NCI-H146 treated with DMSO at 0.1 percent for 48 hours (cell line): ENCODE results near the gene URB1.
"Not testable (repeated sequence)": the region's sequence is repeated elsewhere in the genome, so short reads cannot be mapped to it uniquely, and the experiment has no call there.

ENCODE experiments used
- DNase-seq: peaks from one replicate; lab custom pipeline; 2025; ENCODE audit not compliant: unreplicated experiment; lab: John Stamatoyannopoulos, UW

Gene URB1

GRCh38 chr21:32411350-32412161 is 18.7 kb upstream of the URB1 start:
- no peak for DNase-seq

GRCh38 chr21:32410916-32411315 is 18.1 kb upstream of the URB1 start:
- DNase-seq = no peak

GRCh38 chr21:32410291-32410690 is 17.5 kb upstream of the URB1 start:
- no peak for DNase-seq

- DNase-seq = no peak
These were observed 13.6 kb upstream of the URB1 start for GRCh38 chr21:32406405-32406804.

- peak; percentile 9 for DNase-seq
These were observed 10.5 kb upstream of the URB1 start for GRCh38 chr21:32403201-32403777.

- no peak for DNase-seq
These were observed 827 bp upstream of the URB1 start for GRCh38 chr21:32393677-32394001.

- no peak for DNase-seq
These were observed 423 bp downstream of the URB1 start for GRCh38 chr21:32392299-32392879.

GRCh38 chr21:32391755-32392154 is 1.1 kb downstream of the URB1 start:
- no peak for DNase-seq

GRCh38 chr21:32390537-32391224 is 2.1 kb downstream of the URB1 start:
- DNase-seq = not testable (repeated sequence)

- DNase-seq = no peak
These were observed 3.3 kb downstream of the URB1 start for GRCh38 chr21:32389337-32390015.

GRCh38 chr21:32388306-32388705 is 4.5 kb downstream of the URB1 start:
- no peak for DNase-seq

- no peak for DNase-seq
These were observed 5.7 kb downstream of the URB1 start for GRCh38 chr21:32387151-32387550.

GRCh38 chr21:32386195-32386870 is 6.5 kb downstream of the URB1 start:
- DNase-seq = no peak

GRCh38 chr21:32383812-32384211 is 9.0 kb downstream of the URB1 start:
- DNase-seq = no peak

- peak; percentile 50 for DNase-seq
These were observed 10.6 kb downstream of the URB1 start for GRCh38 chr21:32382108-32382644.

GRCh38 chr21:32381571-32381970 is 11.2 kb downstream of the URB1 start:
- no peak for DNase-seq

GRCh38 chr21:32380940-32381339 is 11.9 kb downstream of the URB1 start:
- DNase-seq = no peak

GRCh38 chr21:32378956-32379355 is 13.9 kb downstream of the URB1 start:
- DNase-seq = no peak

GRCh38 chr21:32377991-32378390 is 14.8 kb downstream of the URB1 start:
- no peak for DNase-seq

- DNase-seq = no peak
These were observed 15.3 kb downstream of the URB1 start for GRCh38 chr21:32377506-32377905.

GRCh38 chr21:32372755-32373154 is 20.1 kb downstream of the URB1 start:
- no peak for DNase-seq
